CD14-positive monocyte (primary cell): ENCODE measurements around the gene ACOT11. TPM values are rescaled to one million over a fixed set of nuclear protein-coding genes. Genes with fewer than 3 reads are reported as not detected.

ENCODE experiments used
- DNase-seq, 3 donors: peaks; one replicate each; pipeline ENCODE4 v3.0.0-alpha.2; 2011 to 2022
- H2AFZ ChIP-seq: 2 replicates; pipeline ENCODE4 v1.6.0; 2012; ENCODE audit warnings: mild to moderate bottlenecking, low read depth, low read length, inconsistent platforms; ENCODE audit not compliant: insufficient read depth, poor library complexity, severe bottlenecking
- H3K27ac ChIP-seq, 2 donors: 1 replicate in 1 of 2; 2 replicates in 1 of 2; pipeline ENCODE4 v1.5.1; 2012 to 2013; ENCODE audit warnings: low read length in 2 of 2, control low read depth in 1 of 2, inconsistent platforms in 1 of 2, low read depth in 1 of 2, mild to moderate bottlenecking in 1 of 2
- H3K27me3 ChIP-seq, 2 donors: one replicate each; pipeline versions ENCODE4 v1.6.0 to v1.6.1; 2011 to 2013; ENCODE audit warnings: low read length in 2 of 2; ENCODE audit not compliant: control insufficient read depth in 2 of 2, insufficient read depth in 2 of 2
- H3K36me3 ChIP-seq, 2 donors: replicated peaks in 1 of 2; 1 replicate in 1 of 2; 2 replicates in 1 of 2; pipeline versions ENCODE4 v1.5.1 to v1.6.1; 2012 to 2013; ENCODE audit warnings: low read length in 2 of 2, control low read depth in 1 of 2, inconsistent platforms in 1 of 2, mild to moderate bottlenecking in 1 of 2; ENCODE audit not compliant: insufficient read depth in 2 of 2, control insufficient read depth in 1 of 2
- H3K4me1 ChIP-seq, 2 donors: 1 replicate in 1 of 2; 2 replicates in 1 of 2; pipeline versions ENCODE4 v1.5.1 to v1.6.1; 2012 to 2013; ENCODE audit warnings: low read length in 2 of 2, control low read depth in 1 of 2, inconsistent platforms in 1 of 2, mild to moderate bottlenecking in 1 of 2, moderate library complexity in 1 of 2; ENCODE audit not compliant: insufficient read depth in 2 of 2, control insufficient read depth in 1 of 2
- H3K4me2 ChIP-seq: replicated peaks from 2 replicates; pipeline ENCODE3; 2012; ENCODE audit warnings: low read length, moderate library complexity, mild to moderate bottlenecking; ENCODE audit not compliant: poor library complexity, severe bottlenecking; ENCODE audit errors: extremely low read depth
- H3K4me3 ChIP-seq, 3 experiments: fragments of 200-600 bp in 1 of 3; sonication (generic) in 1 of 3; replicated peaks in 1 of 3; 1 replicate in 2 of 3; 2 replicates in 1 of 3; pipeline ENCODE4 v1.5.1; 2011 to 2013; ENCODE audit warnings: low read length in 3 of 3, mild to moderate bottlenecking in 3 of 3, control low read depth in 2 of 3, low read depth in 2 of 3, inconsistent platforms in 1 of 3, moderate library complexity in 1 of 3
- H3K79me2 ChIP-seq: 2 replicates; pipeline ENCODE4 v1.6.0; 2012; ENCODE audit warnings: mild to moderate bottlenecking, control low read depth, inconsistent platforms, low read length, moderate library complexity; ENCODE audit not compliant: insufficient read depth
- H3K9ac ChIP-seq: 2 replicates; pipeline ENCODE4 v1.6.0; 2017; ENCODE audit warnings: low read length, mild to moderate bottlenecking; ENCODE audit not compliant: insufficient read depth, poor library complexity, severe bottlenecking
- H3K9me3 ChIP-seq, 2 donors: replicated peaks in 1 of 2; 1 replicate in 1 of 2; 2 replicates in 1 of 2; pipeline versions ENCODE4 v1.5.1 to v1.6.1; 2012 to 2013; ENCODE audit warnings: low read length in 2 of 2, control low read depth in 1 of 2; ENCODE audit not compliant: control insufficient read depth in 1 of 2, insufficient read depth in 1 of 2
- H4K20me1 ChIP-seq: 2 replicates; pipeline ENCODE4 v1.6.0; 2012; ENCODE audit warnings: mild to moderate bottlenecking, low read length, control low read depth, moderate library complexity; ENCODE audit not compliant: insufficient read depth
- H3K27ac Mint-ChIP-seq, 7 donors: one replicate each; pipeline ENCODE4 v1.8.0; 2020; ENCODE audit warnings: mild to moderate bottlenecking in 7 of 7, mixed read lengths in 7 of 7, moderate library complexity in 6 of 7, inconsistent platforms in 2 of 7
- H3K27me3 Mint-ChIP-seq, 3 donors: one replicate each; pipeline ENCODE4 v1.8.0; 2021 to 2022; ENCODE audit warnings: low read depth in 3 of 3, mild to moderate bottlenecking in 3 of 3, mixed read lengths in 3 of 3, moderate library complexity in 3 of 3, inconsistent platforms in 1 of 3
- H3K36me3 Mint-ChIP-seq, 2 donors: one replicate each; pipeline ENCODE4 v1.8.0; 2020; ENCODE audit warnings: mixed read lengths in 2 of 2, inconsistent platforms in 1 of 2, mild to moderate bottlenecking in 1 of 2
- H3K4me1 Mint-ChIP-seq: one replicate; pipeline ENCODE4 v1.8.0; 2020; ENCODE audit warnings: mild to moderate bottlenecking, mixed read lengths
- H3K4me3 Mint-ChIP-seq, 2 donors: one replicate each; pipeline ENCODE4 v1.8.0; 2020; ENCODE audit warnings: mild to moderate bottlenecking in 2 of 2, mixed read lengths in 2 of 2, moderate library complexity in 1 of 2
- H3K9me3 Mint-ChIP-seq, 7 donors: one replicate each; pipeline ENCODE4 v1.8.0; 2020 to 2022; ENCODE audit warnings: mixed read lengths in 7 of 7, mild to moderate bottlenecking in 6 of 7, moderate library complexity in 6 of 7, inconsistent platforms in 2 of 7
- WGBS: methylation state at CpG from one replicate; pipeline ENCODE4 v1.1.5; 2013; ENCODE audit warnings: missing lambda C conversion rate; ENCODE audit not compliant: insufficient coverage; 5-methylcytosine and 5-hydroxymethylcytosine counted together
- intact Hi-C, 2 donors: fragments of 100-400 bp; cut with micrococcal nuclease; formaldehyde crosslinking; loops; one replicate each; pipeline versions ENCODE4 v1.15.0 to v1.15.1; 2023
- polyA plus RNA-seq, 3 donors: library from polyadenylated mRNA; depleted of rRNA in 1 of 3; unstranded in 2 of 3; stranded (reverse) in 1 of 3; fragments of 300-500 nt in 2 of 3; fragments of >200 nt in 1 of 3; fragmentation: Illumina TruSeq in 2 of 3; gene quantifications; 1 replicate in 2 of 3; 2 replicates in 1 of 3; pipeline ENCODE4 v1.2.3, GENCODE V29; 2012 to 2021
- TF ChIP-seq, protein P1 (sequence below): fragments of 200-600 bp; IDR thresholded peaks from one replicate; pipeline ENCODE4 v1.8.0; 2022; ENCODE audit warnings: antibody characterized with exemption, mild to moderate bottlenecking

The ACOT11 gene
- polyA plus RNA-seq, 3 donors = 0.18 to 2.1 (median 0.79) TPM

DNA sequence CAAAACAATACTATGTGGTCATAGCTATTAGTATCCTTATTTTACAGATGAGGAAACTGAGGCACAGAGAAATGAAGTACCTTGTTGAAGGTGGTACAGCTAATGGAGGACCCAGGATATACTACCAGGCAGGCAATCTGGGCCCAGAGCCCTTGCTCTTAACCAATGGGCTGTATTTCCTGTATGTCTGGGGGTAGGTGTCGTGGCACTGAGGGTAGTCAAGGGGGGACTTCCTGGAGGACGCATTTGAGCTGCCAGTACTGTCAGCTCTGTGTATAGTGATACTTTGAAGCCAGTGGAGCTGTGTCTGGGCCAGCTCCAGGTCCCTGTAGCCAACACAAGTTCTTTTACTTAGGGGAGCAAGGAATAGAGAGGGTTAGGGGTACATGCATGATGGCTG is 40.3 kb downstream of the ACOT11 start:
- H2AFZ ChIP-seq = no peak overlapping the region
- H3K4me1 ChIP-seq = no peaks in the 10 kb centered on the region
- H3K27me3 ChIP-seq = no peaks in the 10 kb centered on the region
- H3K4me3 Mint-ChIP-seq = no peak overlapping the region
- no peak overlapping the region for H3K9ac ChIP-seq
- H3K36me3 ChIP-seq = no peaks in the 10 kb centered on the region
- H3K79me2 ChIP-seq = no peaks in the 10 kb centered on the region
- H3K4me3 ChIP-seq = no peak overlapping the region
- H3K27ac ChIP-seq = no peak overlapping the region
- no peak for DNase-seq
- no peaks in the 10 kb centered on the region for H4K20me1 ChIP-seq
- no peaks in the 10 kb centered on the region for H3K4me1 Mint-ChIP-seq
- no peak overlapping the region for H3K27ac Mint-ChIP-seq
- no peak overlapping the region for H3K4me2 ChIP-seq
- H3K9me3 ChIP-seq = no peaks in the 10 kb centered on the region
- no peaks in the 10 kb centered on the region for H3K9me3 Mint-ChIP-seq
- TF ChIP-seq, protein P1, sequence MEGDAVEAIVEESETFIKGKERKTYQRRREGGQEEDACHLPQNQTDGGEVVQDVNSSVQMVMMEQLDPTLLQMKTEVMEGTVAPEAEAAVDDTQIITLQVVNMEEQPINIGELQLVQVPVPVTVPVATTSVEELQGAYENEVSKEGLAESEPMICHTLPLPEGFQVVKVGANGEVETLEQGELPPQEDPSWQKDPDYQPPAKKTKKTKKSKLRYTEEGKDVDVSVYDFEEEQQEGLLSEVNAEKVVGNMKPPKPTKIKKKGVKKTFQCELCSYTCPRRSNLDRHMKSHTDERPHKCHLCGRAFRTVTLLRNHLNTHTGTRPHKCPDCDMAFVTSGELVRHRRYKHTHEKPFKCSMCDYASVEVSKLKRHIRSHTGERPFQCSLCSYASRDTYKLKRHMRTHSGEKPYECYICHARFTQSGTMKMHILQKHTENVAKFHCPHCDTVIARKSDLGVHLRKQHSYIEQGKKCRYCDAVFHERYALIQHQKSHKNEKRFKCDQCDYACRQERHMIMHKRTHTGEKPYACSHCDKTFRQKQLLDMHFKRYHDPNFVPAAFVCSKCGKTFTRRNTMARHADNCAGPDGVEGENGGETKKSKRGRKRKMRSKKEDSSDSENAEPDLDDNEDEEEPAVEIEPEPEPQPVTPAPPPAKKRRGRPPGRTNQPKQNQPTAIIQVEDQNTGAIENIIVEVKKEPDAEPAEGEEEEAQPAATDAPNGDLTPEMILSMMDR = no peak
- peaks cover 10 to 13% of the 10 kb centered on the region in 2 donors for H3K36me3 Mint-ChIP-seq
- intact Hi-C loops = no loop called here
- peaks cover 0 to 2% (median 0%) of the 10 kb centered on the region in 3 donors for H3K27me3 Mint-ChIP-seq
- WGBS = 31% methylated on average over 2 of the region's 2 CpGs

GRCh38 chr1:54591127-54591756 is 43.2 kb downstream of the ACOT11 start:
- no peaks in the 10 kb centered on the region for H3K9me3 ChIP-seq
- H3K9ac ChIP-seq = no peak overlapping the region
- no peak overlapping the region for H2AFZ ChIP-seq
- TF ChIP-seq, protein P1 = no peak
- H3K4me1 ChIP-seq = no peaks in the 10 kb centered on the region
- Mint-ChIP-seq H3K4me1 (no peaks in the 10 kb centered on the region), H3K27ac (peak overlapping the region in 2 of 7 donors; percentile 9 to 18), H3K36me3 (peaks cover 6 to 27% of the 10 kb centered on the region in 2 donors), H3K27me3 (peaks cover 0 to 1% (median 0%) of the 10 kb centered on the region in 3 donors), H3K9me3 (no peaks in the 10 kb centered on the region), H3K4me3 (no peak overlapping the region)
- no peak overlapping the region for H3K4me2 ChIP-seq
- 100% methylated on average over 1 of the region's 5 CpGs for WGBS
- no peaks in the 10 kb centered on the region for H3K27me3 ChIP-seq
- no peaks in the 10 kb centered on the region for H3K36me3 ChIP-seq
- H4K20me1 ChIP-seq = no peaks in the 10 kb centered on the region
- no peaks in the 10 kb centered on the region for H3K79me2 ChIP-seq
- no peak for DNase-seq
- intact Hi-C loops = no loop called here
- H3K27ac ChIP-seq = no peak overlapping the region
- H3K4me3 ChIP-seq = no peak overlapping the region
